Measurements from ENCODE around the gene GGT5. TPM values are rescaled to one million over a fixed set of nuclear protein-coding genes. Genes with fewer than 3 reads are reported as not detected.
"Not testable (repeated sequence)": the region's sequence is repeated elsewhere in the genome, so short reads cannot be mapped to it uniquely, and the experiment has no call there.

The GGT5 gene
- total and polyA plus RNA-seq, 8 donors = 9.9 to 48.8 (median 20.4) TPM

DNA sequence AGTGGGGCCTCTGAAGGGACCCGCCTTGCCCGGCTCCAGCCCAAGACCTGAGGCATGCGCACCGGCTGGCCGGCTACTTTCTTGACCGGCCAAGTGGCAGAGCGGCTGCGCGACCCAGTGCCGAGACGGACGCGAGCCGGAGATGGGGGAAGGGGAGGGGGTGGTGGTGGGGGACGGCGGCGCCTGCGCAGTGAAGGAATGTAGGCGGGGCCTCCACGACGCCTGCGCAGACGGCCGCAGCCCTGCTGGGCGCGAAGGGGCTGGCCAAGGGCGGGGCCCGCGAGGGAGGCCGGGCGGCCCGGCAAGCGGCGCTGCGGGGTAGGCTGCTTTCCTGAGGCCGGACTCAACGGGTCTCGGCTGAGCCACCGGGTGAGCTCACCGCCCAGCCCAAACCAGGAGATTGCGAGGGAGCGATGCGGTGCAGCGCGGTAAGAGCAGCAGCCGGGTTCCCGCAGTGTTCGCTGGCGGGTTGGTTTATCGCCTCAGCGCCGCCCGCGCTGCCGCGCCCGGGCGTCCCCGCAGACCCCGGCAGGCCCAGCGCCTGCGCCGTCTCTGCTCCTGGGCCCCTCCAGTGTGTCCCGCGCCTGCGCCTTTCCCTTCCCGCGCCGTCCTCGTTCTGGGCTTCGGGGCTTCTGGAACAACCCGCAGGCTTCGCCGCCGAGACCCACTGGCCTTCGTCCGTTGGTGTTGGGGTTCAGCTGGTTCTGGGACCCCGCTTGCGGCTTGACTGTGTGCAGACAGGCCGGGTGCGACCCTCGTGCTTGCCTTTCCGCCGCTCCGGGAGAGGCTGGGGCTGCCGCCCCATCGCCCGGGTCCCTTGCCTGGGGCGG is 25.9 kb upstream of the GGT5 start, which contains the start of gene SPECC1L:
TSS of gene SPECC1L (plus strand) at position 276 of the 830 bp plus-strand sequence. CDS start 31,401 bp downstream, outside the sequence.
- peak; percentile 72 to 96 (median 95) for TF ChIP-seq POLR2AphosphoS5 (IDR thresholded peaks at IDR 0.05)
- TF ChIP-seq, protein P1, sequence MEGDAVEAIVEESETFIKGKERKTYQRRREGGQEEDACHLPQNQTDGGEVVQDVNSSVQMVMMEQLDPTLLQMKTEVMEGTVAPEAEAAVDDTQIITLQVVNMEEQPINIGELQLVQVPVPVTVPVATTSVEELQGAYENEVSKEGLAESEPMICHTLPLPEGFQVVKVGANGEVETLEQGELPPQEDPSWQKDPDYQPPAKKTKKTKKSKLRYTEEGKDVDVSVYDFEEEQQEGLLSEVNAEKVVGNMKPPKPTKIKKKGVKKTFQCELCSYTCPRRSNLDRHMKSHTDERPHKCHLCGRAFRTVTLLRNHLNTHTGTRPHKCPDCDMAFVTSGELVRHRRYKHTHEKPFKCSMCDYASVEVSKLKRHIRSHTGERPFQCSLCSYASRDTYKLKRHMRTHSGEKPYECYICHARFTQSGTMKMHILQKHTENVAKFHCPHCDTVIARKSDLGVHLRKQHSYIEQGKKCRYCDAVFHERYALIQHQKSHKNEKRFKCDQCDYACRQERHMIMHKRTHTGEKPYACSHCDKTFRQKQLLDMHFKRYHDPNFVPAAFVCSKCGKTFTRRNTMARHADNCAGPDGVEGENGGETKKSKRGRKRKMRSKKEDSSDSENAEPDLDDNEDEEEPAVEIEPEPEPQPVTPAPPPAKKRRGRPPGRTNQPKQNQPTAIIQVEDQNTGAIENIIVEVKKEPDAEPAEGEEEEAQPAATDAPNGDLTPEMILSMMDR (IDR thresholded peaks at IDR 0.05) = peak in 1 of 7 experiments; percentile 42
- TF ChIP-seq POLR2A (IDR thresholded peaks at IDR 0.05) = peak in 1 of 4 donors; percentile 89
- no peak for TF ChIP-seq EP300 (IDR thresholded peaks at IDR 0.05)
- H3K4me1 ChIP-seq = peaks cover 20 to 45% (median 31%) of the 10 kb centered on the region in 4 donors
- H3K4me3 ChIP-seq = peak within 1 kb of the TSS; percentile 71 to 85 (median 80)
- H3K9me3 ChIP-seq = no peaks in the 10 kb centered on the region
- peak; percentile 96 to 98 for DNase-seq
- no peaks in the 10 kb centered on the region for H3K27me3 ChIP-seq
- peak within 1 kb of the TSS; percentile 92 to 98 (median 94) for H3K27ac ChIP-seq
- 0% methylated on average over 43 to 89 of the region's 89 CpGs for WGBS, 5 donors
- no peaks in the 10 kb centered on the region for H3K36me3 ChIP-seq
- intact Hi-C loops (cut with DNase I; ENCODE audit: low total_unique reads) = no loop called here

DNA sequence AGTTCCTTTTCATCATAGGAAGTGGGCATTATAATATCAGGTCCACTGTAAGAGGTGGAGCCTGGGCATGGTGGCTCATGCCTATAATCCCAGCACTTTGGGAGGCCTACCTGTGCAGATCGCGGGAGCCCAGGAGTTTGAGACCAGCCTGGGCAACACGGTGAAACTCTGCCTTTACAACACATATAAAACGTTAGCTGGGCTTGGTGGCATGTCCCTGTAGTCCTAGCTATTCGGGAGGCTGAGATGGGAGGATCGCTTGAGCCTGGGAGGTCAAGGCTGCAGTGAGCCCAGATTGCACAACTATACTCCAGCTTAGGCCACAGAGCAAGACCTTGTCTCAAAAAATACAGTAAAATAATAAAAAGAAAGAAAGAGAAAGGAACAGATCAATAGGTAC is 21.6 kb upstream of the GGT5 start:
- DNase-seq; H3K36me3 ChIP-seq; H3K27me3 ChIP-seq; H3K27ac ChIP-seq; intact Hi-C loops (cut with DNase I; ENCODE audit: low total_unique reads); H3K9me3 ChIP-seq; H3K4me3 ChIP-seq: not testable (repeated sequence)
- 90 to 92% (median 91%) methylated on average over 6 of the region's 6 CpGs for WGBS, 5 donors
- H3K4me1 ChIP-seq = peaks cover 0 to 11% (median 3%) of the 10 kb centered on the region in 4 donors

DNA sequence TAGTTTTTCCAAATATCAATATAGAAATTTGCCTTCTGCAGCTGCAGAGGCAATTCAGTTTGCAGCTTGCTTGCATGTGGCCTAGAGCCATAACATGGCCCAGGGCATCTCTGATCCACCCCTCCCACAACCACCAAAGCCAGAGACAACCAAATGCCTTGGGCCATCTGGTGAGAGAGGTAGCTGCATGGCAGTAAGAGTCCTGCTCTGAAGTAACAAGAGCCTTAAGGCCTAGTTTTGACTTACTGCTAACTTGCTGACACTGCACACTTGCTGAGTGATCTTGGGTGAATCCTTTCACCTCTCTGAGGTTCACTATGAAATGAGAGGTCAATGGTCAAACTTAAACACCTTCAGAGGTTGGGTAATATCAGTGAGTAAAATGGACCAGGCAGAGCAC is 20.9 kb upstream of the GGT5 start:
- Histone ChIP-seq H3K27ac (no peak overlapping the region), H3K36me3 (no peaks in the 10 kb centered on the region), H3K27me3 (no peaks in the 10 kb centered on the region), H3K4me1 (peaks cover 0 to 11% (median 1%) of the 10 kb centered on the region in 4 donors), H3K9me3 (no peaks in the 10 kb centered on the region), H3K4me3 (no peak overlapping the region)
- intact Hi-C loops (cut with DNase I; ENCODE audit: low total_unique reads) = no loop called here
- TF ChIP-seq POLR2A (IDR thresholded peaks at IDR 0.05) (no peak), EP300 (IDR thresholded peaks at IDR 0.05) (no peak)
- no peak for DNase-seq

DNA sequence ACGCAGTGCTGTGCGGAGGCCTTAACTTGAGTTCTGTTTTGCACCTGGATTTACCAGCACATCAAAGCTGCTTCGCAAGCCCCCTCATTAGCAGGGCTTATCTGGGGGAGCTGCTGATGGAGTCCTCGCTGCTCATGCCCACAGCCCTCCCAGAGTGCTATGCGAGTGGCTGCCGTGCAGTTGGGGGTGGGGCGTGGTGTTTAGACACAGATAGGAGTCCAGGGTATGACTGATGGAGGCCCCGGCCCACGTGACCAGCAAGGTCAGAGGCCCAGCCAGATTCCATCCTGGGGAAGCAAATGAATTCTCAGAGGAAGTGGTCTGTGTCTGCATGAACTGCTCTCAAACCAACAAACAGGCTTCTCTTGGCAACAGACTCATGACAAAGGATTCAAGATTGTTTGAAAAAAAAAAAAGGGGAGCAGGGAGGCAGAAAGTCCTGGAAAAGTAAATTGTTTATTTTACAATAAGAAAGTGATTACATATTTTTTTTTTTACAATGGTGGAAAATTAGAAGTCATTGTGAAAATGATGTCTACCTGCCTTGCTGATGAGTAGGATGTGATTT is 19.5 kb upstream of the GGT5 start:
- H3K36me3 ChIP-seq; DNase-seq; H3K9me3 ChIP-seq; H3K4me3 ChIP-seq; H3K27me3 ChIP-seq; intact Hi-C loops (cut with DNase I; ENCODE audit: low total_unique reads): not testable (repeated sequence)
- 67 to 89% (median 80%) methylated on average over 2 to 3 of the region's 9 CpGs; no CpG with 5 or more reads in 1 of the 5 donors for WGBS, 5 donors
- peak overlapping the region in 1 of 5 donors; percentile 28 for H3K27ac ChIP-seq
- peaks cover 0 to 11% (median 1%) of the 10 kb centered on the region in 4 donors for H3K4me1 ChIP-seq

DNA sequence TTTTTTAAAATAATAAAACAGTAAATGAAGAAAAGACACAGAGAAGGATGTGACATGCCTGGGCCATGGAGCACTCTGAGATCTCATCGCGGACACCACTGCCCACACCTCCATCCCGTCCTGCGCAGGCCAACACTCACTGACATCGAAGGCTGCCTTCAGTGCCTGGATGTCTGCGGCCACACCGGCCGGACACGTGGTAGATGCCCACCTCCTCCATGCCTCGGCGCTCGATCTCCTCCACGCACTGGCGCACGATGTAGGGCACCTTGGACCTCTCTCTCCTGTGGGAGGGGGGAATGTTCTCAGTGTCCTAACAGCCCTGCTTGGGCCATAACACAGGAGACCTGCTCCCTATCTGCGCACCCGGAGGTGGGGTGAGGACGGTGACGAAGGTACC is 18.6 kb upstream of the GGT5 start:
- H3K27me3 ChIP-seq; H3K9me3 ChIP-seq; intact Hi-C loops (cut with DNase I; ENCODE audit: low total_unique reads); DNase-seq; H3K36me3 ChIP-seq; H3K4me3 ChIP-seq; H3K27ac ChIP-seq: not testable (repeated sequence)
- WGBS, 5 donors = 93 to 98% (median 97%) methylated on average over 15 to 19 of the region's 19 CpGs
- H3K4me1 ChIP-seq = peaks cover 0 to 11% (median 1%) of the 10 kb centered on the region in 4 donors

DNA sequence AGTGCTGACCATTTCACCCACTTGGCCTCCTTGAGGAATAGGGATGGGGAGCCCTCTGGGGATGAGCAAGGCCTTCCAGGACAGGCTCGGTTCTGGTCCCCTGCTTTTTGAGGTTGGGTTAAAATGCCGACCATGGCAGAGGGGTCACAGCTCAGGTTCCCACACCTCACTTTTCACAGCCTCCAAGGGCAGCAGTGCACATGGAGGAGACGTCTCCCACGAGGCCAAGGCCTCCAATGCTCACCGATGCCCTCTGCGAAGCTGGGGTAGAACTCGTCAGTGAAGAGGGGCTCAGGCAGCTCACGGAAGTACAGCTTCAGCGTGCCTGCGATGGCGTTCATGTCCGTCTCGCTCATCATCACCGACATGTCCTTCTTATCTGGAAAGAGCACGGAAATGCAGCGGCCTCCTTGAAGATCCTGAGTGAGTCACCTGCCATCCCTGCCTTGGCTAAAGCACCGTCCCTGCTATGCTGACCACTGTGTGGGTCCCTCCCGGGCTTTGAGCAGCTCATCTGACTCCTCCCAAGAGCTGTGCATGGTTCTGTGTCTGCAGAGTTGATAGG is 17.4 kb upstream of the GGT5 start:
- H3K36me3 ChIP-seq; H3K9me3 ChIP-seq; H3K27ac ChIP-seq; H3K4me3 ChIP-seq; DNase-seq; intact Hi-C loops (cut with DNase I; ENCODE audit: low total_unique reads); H3K27me3 ChIP-seq: not testable (repeated sequence)
- peaks cover 0 to 11% (median 1%) of the 10 kb centered on the region in 4 donors for H3K4me1 ChIP-seq
- 91 to 98% (median 94%) methylated on average over 4 to 18 of the region's 18 CpGs for WGBS, 5 donors
